GM19467 (cell line): Measurements from ENCODE around the gene CACNA1F.

Experiments used
- ATAC-seq: cut with Tn5 transposase; IDR thresholded peaks from one replicate; pipeline ENCODE4 v1.9.1; 2021; ENCODE audit warnings: mild to moderate bottlenecking, moderate library complexity; ENCODE audit not compliant: unreplicated experiment

Gene CACNA1F

GRCh38 chrX:49231333-49232000 is 1.7 kb downstream of the CACNA1F start:
- ATAC-seq: no peak

- no peak for ATAC-seq
Observed at GRCh38 chrX:49230500-49231232, 2.5 kb downstream of the CACNA1F start.

DNA sequence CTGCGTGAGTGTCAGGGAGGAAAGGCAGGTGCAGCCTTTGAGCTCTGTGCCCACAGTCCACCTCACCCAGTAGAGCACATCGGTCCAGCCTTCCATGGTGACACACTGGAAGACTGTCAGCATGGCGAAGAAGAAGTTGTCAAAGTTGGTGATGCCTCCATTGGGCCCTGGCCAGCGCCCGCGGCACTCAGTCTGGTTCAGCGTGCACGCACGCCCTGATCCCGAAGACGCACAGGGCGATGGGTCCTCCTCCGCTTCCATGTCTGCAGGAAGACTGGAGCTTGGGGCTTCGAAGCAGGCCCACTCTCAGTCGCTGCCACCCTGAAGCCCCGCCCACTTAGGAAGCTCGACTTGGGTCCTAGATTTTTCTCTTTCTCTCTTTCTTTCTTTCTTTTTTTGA is 5.0 kb downstream of the CACNA1F start:
- no peak for ATAC-seq

DNA sequence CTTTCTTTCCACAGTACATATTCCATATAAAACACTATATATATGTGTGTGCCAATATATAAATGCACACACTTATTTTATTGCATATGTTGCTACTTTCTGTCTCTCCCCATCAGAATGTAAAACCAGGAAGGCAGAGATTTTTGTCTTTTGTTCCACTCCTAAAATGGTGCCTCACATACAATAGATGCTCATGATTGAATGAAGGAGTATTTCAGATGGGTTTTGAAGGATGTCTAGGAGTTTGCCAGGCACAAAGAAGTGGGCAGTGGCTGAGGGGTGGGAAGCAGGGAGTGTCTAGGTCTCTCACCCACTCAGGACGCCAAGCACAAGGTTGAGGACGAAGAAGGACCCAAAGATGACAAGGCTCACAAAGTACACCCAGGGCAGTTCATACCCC is 5.4 kb downstream of the CACNA1F start:
- no peak for ATAC-seq

DNA sequence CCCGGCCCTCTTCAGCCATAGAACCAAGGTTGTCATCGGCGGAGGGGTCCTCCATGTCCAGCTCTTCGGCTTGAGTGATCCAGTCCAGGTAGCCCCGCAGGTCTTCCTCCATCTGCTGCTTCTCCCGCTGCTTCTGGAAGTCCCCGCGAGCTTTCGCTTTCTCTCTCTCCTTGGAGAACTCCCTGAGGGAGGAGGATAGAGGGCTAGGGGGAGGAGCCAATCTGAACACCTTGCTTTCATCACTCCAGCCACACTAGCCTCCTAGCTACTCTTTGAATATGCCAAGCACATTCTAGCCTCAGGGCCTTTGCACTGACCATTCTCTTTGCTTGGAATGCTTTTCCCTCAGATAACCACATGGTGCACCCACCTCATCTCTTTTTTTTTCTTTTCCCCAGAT is 6.2 kb downstream of the CACNA1F start:
- no peak for ATAC-seq

- ATAC-seq: no peak
Observed at GRCh38 chrX:49225858-49226257, 7.3 kb downstream of the CACNA1F start.

GRCh38 chrX:49221868-49222267 is 11.3 kb downstream of the CACNA1F start:
- no peak for ATAC-seq

GRCh38 chrX:49220100-49220499 is 13.0 kb downstream of the CACNA1F start:
- ATAC-seq: no peak

DNA sequence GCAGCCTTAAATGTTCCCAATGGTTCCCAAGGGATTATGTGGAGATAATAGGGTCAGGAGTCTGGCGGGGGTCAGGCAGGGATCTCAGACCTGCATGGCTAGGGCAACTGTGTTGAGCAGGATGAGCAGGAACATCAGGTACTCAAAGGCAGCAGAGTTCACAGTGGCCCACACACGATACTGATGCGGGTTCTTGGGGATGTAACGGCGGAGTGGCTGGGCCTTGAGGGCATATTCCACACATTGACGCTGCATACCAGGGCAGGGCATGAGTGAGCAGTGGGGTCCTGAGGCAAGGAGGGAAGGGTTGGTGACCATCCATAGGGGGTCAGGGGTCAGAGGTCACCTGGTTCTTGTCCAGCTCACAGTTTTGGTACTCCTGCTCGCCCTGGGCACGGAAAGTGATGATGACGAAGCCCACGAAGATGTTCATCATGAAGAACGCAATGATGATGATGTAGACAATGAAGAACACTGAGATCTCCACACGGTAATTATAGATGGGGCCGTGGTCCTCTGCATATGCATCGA is 18.1 kb downstream of the CACNA1F start:
- ATAC-seq: no peak

- no peak for ATAC-seq
Observed at GRCh38 chrX:49214416-49214815, 18.7 kb downstream of the CACNA1F start.

- ATAC-seq: no peak
Observed at GRCh38 chrX:49212861-49213260, 20.3 kb downstream of the CACNA1F start.

- no peak for ATAC-seq
Observed at GRCh38 chrX:49212209-49212608, 20.9 kb downstream of the CACNA1F start.

DNA sequence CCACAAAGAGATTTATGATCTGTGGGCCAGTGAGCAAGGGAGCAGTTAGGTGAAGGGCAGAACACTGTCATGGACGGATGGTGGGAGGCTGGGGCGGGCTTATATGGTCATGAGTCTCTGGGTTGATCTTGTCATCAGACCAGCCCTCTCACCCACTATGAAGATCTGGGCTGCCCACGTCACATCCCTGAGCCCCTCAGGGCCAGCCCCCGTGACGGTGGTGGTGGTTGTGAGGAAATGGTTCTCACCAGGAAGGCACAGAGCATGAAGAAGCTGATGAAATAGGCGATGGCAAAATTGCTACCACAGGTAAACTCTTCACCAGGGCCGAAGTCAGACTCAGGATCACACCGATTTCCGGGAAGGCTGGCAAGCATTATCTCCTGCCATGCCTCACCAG is 22.1 kb downstream of the CACNA1F start:
- no peak for ATAC-seq

DNA sequence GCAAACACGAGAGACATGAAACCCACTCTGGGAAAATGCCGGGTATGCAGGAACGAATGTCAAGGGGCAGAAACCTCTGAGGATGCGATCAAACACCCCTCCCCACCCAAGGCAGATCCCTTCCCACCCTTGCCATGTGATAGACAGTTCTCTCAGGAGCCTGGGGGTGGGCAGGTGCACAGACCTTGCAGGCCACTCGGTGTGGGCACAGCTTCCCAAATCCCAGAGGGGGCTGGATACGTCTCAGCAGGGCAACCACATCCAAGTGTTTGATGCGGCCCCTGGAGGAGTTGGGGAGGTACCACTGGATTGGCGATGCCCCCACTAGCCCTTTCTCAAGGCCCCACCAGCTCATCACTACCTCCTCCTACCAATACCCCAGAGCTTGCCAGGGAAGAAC is 22.7 kb downstream of the CACNA1F start:
- ATAC-seq: no peak

DNA sequence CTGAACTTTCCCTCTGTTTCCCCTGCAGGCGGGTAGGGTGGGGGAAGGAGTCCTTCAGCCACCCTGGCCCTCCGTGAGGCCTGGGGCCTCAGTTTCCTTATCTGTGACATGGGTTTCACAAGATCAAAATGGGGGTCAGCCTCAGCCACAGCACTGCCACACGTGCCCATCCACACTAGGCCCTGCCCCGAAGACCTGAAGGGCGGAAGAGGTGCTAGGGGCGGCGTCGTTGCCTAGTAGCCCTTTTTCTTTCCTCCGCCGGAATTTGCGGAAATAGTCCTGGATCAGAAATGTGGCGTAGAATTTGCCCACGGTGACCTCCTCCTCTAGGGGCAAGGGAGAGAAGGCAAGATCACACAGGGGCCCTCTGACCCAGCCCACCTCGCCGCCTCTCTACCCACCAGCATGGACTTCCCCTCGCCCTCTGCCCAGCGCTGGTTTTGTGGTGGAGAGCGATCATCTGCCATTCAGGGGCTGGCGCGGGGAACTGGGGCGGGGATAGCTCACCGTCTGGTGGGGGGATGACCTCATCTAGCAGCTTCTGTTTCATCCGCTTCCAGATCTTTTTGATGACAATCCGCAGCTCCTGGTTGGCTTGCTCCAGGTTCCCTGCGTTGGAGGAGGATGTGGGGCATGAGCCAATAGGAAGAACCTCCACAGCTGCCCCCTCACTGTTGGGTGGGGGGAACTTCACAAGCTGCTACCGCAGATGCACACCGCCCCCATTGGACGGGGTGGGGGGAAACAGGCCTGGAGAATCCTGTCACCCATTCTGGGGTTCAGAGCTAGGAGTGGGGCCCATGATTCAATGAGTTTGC is 23.5 kb downstream of the CACNA1F start:
- ATAC-seq: no peak

GRCh38 chrX:49208399-49208798 is 24.7 kb downstream of the CACNA1F start:
- ATAC-seq: no peak

GRCh38 chrX:49206543-49206942 is 26.6 kb downstream of the CACNA1F start:
- no peak for ATAC-seq

- no peak for ATAC-seq
Observed at GRCh38 chrX:49205443-49205842, 27.7 kb downstream of the CACNA1F start.

DNA sequence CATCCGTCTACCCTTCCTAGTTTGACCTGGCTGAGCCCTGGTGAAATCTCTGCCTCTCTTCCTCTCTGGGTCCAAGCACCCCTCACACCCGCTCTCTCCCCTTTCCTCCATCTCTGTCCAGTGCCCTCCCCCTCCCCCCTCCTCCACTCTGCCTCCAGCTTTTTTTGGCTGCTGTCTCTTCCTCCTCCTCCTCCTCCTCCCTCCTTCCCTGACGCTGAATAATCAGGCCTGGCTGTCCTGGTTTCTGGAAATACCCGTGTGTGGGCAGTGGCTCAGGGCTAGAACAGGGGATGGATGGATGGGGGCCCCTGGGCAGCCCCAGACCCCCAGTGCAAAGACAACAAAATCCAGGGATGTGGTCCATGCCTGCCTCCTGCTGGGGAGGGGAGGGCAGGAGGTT is 28.4 kb downstream of the CACNA1F start:
- ATAC-seq: no peak

DNA sequence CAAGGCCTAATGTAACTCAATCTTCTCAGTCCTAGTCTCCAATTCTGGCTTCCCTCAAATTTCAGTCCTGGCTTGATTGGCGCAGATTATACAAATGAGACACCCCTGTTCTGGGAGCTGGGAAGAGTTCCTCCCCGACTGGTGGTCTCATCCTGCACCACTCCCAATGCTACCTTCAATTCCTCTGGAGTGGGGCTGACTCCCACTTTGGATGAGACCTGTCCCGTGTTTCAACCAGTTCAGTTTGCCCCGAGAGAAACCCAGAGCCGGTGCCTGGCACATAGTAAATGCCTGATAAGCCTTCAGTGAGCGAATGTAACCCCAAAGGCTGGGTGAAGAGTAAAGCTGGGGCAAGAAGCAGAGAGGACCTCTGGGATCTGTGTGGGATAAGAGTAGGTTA is 29.1 kb downstream of the CACNA1F start:
- no peak for ATAC-seq

DNA sequence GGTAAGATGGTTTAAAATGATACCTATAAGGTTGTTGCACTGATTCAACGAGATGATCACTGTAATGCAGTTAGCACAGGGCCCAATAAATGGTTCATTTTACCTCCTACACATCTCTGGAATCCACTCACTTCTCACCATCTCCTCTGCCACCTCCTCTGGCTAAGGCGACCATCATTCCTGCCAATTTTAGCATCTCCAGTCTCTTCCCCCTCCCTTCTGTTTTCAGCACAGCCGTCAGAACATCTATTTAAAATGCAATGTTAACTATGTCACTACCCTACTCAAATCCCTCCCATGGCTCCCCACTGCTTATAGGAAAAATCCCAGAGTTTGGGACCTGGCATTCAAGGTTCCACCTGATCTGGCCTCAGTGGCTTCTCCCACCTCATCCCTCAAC is 29.6 kb downstream of the CACNA1F start:
- no peak for ATAC-seq

GRCh38 chrX:49202022-49202421 is 31.1 kb downstream of the CACNA1F start:
- ATAC-seq: no peak
